Stimulated activated CD4-positive, alpha-beta T cell treated with anti-CD3 and anti-CD28 coated beads, Interleukin-2, amount 100 ng/mL, for 4 hours (primary cell): ENCODE data around the gene GHRH.

ENCODE experiments used
- DNase-seq: peaks from one replicate; pipeline ENCODE4 v3.0.0-alpha.2; 2020; ENCODE audit warnings: low read depth

Gene GHRH, protein sequence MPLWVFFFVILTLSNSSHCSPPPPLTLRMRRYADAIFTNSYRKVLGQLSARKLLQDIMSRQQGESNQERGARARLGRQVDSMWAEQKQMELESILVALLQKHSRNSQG

DNA sequence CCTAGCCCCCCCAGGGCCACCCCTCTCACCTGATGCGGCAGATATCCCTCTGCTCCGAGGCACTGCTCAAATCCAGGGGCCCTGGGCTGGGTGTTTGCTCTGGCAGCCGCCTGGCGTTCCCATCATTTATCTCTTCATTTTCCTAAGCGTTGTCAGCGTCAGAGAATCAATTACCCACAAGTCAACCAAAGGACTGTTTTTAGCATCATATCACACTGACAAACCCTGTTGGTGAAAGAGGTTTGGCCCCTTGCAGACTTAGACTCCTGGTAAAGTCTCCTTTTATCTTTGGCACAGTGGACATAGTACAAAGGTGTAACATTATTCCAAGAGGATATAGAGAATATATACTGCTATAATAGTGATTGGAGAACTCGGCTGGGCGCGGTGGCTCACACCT, at the start of gene GHRH:
Gene GHRH (minus strand): TSS at position 101 of the 400 bp plus-strand sequence. CDS start 4,925 bp downstream, outside the sequence.
- DNase-seq, result no peak

DNA sequence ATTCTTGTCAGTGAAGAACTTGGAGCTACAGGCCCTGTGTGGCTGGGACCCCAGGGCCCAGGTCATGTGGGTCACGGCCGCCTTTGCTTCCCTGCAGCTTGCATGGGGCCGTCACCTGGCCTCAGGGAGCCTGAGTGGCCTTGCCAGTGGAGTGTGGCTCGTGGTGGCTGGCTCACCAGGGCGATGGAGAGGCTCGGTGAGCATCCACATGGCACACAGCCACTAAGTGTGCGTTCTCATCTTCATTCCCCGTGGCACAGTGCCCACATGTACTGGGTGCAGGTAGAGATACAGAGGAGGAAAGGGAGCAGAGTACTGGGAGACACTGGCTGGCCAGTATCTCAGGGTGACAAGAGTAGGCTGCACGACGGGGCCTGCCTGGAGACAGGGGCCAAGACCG, 49.3 kb upstream of the GHRH start:
- no peak for DNase-seq

DNA sequence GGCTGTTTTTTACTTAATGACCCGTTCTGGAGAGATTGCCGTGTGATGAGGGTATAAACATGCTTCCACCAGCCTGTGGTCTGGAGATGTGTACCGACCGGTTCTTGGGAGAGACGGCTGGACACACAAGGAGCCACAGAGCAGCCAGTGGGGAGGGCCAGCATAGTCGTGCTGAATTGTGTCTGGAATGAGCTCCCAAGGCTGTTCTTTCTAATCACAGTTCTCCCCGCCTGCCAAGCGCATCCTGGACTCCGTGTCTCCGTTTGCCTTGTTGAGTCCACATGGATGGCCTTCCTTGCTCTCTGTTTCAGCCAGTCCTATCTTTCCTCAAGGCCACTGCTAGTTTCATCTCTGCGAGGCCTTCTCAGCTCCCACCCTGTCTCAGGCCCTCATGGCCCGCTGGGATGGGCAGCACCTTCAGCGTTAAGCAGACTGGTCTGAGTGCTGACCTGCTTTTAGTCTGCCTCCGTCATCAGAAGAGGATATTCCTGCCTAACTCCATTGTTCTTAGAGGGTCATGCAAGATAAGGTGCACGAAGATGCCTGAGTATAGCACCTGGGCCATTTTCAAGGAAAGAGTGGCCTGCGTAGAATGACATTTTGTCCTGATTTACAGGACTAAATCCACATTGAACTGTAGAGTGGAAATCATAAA, 48.4 kb upstream of the GHRH start:
- no peak for DNase-seq

DNA sequence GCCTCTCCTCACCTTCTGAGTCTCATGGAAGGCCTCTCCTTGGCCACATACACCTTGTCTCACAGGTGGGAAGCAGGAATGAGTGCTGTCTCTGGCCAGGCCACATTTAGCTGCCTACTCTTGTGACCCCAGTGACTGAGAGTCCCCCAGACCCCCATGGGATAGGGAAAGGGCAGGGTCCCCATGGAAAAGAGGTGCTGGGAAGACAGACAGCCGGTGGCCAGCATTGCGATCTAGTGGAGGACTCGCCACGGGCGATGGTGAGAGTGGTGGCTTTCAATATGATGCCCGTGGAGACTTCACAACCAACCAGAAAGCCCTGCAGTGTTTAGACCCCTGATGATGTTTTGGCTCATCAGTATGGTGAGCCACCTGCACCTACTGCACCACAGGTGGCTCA, 47.7 kb upstream of the GHRH start:
- DNase-seq, result no peak

DNA sequence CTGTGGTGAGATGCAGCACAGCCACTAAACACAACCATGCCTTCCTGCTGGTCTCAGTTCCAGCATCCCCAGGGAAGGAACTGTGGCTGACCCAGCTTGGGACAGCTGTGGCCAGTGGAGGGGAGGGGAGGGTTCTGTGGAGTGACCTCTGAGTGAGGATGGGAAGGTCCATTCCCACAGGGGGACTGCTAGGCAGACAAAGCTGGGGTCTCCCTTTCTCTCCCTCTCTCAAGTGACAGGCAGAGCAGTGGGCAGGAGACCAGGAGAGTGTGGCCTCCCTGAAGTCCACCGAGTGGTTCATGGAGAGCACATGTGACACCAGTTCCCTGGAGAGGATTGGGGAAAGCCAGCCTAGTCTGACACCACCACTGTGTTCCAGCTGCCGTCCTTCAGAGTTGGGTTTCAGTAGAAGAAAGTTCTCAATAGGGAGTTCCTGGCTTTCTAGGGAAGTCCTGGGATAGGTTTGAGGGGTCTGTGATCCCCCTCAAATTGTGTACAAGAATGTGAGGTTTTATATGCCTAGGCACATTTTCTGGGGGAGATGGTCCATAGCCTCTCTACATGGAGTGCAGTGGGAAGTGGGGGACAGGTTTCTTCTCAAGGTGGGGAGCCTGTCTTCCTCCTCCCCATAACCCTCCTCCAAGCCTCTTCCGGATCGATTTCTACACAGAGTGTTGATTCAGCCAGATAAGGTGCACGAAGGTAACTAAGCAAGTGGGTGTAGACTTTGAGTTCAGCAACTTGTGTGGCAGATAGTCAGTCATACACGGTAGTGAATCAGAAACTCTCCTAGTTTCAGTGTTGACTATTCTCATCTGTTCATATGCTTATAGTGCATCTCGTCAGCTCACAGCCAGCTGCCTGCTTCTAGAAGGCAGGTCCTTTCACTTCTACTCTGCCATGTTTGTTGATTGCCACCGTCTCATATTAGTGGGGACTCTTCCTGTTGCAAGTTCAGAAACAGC, 46.8 kb upstream of the GHRH start:
- no peak for DNase-seq

DNA sequence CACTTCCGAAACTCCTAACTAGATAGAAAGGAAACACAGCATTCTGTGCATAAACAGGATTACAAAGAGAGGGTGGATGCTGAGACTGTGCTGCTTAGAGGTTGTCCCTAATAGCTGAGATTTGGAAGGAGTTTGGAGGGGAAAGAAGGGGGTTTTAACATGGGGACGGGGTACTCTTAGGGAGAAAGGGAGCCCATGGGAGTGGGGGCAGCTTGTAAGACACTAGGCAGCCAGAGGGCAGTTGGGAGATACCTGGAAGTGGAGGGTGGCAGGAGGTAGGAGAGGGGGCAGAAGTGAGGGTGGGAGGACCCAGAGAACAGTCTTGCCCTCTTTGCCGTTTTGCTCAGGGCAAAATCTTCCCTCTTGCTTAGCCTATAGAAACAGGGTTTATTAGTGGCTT, 44.2 kb upstream of the GHRH start:
- no peak for DNase-seq

DNA sequence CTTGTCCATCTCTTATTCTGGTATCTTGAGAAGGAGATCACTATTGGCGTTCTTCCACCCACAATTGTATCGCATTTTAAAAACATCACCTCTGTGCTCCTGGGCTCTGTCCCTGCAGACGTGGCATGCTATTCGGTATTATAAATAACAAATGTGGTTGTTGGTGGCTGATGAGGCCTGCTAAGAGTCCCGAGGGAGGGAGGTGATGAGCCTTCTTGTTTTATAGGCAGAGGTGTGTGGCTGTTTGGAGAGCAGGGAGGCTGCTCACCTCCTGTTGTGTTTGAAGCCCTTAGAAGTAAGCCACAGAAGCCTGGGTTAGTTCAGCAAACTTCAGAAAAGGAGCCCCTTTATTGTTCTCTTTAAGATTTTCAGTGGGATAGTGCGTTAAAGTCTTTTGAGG, 43.5 kb upstream of the GHRH start:
- DNase-seq, result no peak

DNA sequence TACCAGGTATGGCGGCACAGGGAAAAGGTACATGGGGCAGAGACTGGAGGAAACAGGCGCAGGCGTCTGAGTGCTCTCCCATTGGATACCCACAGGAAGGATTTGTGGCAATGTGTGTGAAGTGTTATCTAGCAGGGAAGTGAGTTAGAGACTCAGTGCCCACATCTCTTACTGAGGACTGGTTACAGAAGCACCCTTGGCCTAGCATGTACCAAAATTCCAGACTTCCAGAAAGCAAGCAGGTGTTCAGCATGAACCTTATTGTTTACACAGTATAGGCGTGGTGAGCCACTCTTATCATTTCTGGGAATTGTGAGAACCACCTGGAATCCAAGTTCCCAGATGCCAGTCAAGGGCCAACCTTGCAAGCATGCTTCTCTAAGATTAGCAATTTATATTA, 42.0 kb upstream of the GHRH start:
- no peak for DNase-seq

DNA sequence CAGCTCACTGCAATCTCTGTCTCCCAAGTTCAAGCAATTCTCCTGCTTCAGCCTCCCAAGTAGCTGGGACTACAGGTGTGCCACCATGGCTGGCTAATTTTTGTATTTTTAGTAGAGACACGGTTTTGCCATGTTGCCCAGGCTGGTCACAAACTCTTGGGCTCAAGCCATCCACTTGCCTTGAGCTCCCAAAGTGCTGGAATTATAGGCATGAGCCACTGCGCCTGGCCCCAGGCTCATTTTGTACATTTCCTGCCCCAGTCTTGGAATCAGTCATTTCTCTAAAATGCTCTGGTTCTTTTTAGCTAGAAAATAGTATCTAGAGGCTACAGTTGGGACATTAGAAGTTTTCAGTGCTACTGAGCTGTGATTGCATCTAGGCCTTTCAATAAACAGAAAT, 41.4 kb upstream of the GHRH start:
- no peak for DNase-seq

DNA sequence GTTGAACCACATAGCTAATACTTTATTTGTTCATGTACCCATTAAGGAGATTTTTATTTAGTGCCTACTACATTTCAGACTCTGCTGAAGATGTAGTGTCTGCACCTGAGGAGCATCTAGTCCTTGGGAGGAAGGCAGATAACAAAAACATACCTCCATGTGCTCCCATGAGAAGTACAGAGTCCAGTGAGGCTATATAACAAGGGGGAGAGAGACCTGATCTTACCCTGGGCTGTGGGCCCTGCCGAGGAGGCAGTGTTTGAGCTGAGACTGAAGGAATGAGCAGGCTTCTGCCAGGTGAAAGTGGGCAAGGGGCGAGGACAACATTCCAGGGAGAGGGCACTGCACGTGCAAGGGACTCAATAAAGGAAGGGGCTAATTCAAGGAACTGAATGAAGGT, 39.9 kb upstream of the GHRH start:
- no peak for DNase-seq

DNA sequence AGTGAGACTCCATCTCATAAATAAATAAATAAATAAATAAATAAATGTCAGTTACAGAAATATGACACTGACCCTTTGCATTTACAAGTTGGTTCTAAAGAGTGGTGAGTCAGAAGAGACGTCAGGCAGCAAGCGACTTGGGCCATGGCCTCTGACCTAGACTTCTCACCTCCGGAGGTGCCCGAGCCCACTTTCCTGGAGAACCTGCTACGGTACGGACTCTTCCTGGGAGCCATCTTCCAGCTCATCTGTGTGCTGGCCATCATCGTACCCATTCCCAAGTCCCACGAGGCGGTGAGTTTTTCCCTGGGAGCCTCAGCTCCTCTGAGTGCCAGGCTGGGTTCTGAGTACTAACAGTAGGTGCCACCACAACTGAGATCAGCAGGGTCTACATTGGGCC, 39.5 kb upstream of the GHRH start:
- no peak for DNase-seq

DNA sequence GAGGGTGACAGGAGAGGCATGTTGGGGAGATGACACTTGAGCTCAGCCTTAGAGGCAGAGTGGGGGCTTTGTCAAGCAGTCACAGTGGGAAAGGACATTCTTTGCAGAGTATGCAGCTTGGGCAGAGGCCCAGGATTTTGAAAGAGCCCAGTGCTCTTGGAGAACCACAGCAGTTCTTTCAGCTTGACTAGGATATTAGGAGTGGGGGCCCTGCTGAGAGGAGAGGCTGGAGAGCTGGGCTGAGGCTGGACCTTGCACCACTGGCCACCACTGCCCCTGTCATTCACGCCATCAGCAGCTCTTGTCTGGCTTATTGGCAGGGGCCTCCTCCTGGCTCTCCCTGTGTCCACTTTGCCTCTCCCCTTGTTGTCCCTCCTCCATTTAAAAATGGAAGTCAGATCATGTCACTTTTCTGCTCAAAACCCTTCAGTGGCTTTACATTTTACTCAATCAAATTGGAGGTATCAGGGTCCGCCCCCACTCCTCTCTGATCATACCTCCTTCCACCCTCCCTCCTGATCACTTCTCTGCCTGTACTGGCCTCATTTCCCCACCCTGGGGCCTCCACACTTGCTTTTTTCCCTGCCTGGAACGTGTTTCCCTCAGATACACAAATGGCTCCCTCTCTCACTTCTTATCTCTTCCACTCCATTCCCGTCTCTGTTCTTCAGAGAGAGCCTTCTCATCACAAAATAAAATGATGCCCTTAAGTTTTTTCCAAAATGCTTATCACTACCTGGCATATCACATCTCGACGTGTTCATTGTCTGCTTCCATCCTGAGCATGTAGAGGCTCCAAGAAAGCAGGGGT, 38.3 kb upstream of the GHRH start:
- DNase-seq, result no peak

DNA sequence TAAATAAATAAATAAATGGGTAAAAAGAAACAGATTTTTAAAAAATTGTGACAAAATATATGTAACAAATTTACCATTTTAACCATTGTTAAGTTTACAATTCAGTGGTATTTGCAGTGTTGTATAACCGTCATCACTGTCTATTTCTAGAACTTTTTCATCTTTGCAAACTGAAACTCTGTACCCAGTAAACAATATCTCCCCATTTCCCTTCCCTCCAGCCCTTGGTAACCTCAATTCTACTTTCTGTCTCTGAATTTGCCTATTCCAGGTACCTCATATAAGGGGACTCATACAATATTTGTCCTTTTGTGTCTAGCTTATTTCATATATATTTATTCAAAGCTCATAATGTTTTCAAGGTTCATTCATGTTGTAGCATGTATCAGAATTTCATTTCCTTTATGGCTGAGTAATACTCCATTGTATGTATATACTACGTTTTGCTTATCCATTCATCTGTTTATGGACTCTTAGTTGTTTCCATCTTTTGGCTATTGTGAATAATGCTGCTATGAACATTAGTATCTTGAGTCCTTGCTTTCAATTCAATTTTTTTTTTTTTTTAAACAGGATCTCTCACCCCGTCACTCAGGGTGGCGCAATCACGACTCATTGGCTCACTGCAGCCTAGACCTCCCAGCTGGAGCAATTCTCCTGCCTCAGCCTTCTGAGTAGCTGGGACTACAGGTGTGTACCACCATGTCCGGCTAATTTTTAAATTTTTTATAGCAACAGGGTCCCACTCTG, 36.8 kb upstream of the GHRH start:
- no peak for DNase-seq

DNA sequence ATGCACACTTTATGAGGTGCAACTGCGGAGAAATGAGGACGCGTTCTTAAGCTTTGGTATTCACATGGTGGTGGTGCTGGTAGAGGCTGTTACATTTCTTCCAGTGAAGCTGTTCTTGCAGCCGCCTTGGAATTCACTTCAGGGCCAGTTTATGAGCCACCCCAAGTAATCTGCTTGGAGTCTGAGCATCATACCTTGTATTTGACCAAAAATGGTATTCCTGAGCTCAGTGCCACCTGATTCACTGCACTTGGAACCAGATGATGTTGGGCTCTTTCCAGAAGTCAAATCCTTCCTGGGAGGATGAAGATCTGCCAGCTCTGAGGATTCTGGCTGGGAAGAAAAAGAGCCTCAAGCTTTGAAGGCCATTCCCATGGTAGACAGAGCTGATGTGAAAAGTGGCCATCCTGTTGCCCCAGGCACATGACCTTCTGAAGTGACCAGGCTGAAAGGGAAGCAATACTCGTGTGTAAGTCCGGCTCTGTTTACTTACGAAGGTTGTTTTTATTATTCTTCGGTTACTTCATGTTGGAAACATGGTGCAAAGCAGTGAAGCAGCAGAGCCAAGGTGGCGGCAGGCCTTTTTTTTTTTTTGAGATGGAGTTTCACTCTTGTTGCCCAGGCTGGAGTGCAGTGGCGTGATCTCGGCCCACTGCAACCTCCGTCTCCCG, 35.6 kb upstream of the GHRH start:
- no peak for DNase-seq

DNA sequence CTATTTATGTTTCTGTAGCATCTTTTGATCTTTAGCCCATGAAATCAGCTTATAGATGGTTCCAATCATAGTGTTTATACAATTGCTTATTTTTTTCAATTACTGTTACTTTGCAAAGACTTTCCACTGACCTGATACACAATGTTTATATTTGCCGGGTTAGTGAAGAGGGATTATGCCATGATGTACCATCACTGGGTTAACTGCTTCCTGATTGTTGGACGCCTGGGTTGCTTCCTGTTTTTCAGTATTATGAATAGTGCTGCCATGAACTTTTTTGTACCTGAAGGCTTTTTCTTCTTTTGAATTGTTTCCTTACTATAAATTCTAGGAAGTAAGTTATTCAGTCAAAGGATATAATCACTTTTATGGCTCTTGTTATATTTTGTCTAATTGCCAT, 34.8 kb upstream of the GHRH start:
- no peak for DNase-seq

DNA sequence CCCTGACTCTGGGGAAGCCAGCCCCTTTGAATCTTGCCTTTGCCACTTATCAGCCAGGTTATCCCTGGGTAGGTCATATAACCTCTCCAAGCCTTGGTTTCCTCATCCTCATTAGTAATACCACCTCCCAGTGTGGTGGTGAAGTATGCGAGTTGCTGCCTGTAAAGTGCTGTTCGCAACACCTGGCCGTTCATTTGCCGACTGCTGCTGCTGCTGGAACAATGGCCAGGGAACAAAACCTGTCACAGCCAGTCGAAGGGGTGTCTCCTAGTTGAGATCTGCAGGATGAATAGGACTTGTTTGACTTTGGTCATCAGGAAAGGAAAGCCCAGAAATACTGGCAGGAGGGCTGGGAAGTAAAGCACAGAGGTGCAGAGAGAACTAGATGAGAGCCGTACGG, 34.0 kb upstream of the GHRH start:
- no peak for DNase-seq

DNA sequence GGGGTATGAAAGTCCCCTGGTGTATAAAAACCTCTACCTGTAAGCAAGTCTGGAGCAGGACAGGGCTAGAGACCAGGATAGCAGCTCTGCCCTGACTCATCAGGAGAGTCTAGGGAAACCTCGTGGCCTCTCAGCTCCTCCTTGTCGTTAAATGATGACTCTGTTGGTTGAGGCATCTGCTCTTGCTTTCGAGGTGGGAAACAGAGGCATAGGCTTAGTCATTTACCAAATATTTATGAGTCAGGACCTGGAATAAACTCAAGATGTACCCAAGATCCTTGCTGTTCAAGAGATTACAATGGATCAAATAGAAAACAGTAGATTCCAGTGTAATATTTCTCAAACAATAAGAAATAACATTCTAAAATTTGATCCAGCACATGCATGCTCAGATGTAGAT, 33.4 kb upstream of the GHRH start:
- DNase-seq, result no peak

DNA sequence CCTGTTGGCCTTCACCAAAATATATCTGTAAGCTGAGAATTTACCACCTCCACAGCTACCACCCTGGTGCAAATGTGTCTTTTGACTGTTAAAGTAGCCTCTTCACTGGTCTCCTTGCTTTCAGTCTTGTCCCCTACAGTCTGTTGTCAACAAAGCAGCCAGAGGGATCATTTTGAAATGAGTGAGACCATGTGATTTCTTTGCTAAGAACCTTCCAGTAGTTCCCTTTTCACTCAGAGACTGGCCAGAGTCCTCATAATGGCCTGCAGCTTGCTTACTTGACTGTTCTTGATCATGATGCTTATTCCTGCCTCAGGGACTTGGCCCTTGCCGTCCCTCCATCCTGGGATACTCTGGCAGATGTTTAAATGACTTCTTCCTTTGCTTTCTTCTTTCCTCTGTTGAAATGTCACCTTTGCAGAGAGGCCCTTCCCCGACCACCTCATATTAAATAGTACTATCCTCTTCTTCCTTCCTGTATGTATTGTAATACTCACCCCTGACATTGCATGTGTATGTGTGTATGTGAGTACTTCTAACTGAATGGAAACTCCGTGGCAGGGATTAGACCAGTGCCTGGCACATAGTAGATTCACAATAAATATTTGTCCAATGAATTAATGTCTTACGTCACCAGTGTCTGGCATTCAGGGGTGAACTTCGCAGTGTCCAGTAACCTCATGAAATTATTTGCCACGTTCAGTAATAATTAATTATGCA, 32.8 kb upstream of the GHRH start:
- no peak for DNase-seq

DNA sequence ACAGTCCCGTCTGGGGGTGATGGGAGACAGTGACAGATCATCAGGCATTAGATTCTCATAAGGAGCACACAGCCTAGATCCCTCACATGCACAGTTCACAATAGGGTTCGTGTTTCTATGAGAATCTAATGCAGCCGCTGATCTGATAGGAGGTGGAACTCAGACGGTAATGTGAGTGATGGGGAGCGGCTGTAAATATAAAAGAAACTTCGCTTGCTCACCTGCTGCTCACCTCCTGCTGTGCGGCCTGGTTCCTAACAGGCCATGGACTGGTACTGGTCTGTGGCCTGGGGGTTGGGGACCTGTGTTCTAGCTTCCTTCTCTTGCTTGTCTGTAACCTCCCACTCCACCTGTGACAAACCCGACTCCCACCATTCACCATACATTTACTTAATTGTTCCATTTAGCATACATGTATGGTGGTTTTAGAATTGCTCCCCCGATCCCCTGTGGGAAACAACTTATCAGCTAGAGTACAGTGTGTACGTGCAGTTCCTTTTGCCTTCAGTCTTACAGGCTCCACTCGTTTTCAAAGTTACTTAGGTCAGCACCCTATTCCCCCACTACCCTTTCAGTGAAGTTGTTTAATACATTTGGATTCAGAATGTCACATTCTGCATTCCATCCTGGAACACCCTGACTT, 31.8 kb upstream of the GHRH start:
- DNase-seq, result no peak

DNA sequence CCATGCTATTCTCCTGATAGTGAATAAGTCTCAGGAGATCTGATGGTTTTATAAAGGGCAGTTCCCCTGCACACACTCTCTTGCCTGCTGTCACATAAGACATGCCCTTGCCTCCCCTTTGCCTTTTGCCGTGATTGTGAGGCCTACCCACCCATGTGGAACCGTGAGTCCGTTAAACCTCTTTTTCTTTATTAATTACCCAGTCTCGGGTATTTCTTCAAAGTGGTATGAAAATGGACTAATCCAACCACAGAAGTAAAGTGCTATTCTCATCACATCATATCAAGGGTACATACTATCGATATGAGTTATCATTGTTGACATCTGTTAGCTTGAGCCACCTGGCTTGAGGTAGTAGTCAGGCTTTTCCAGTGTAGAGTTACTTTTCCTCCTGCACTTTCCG, 30.1 kb upstream of the GHRH start:
- no peak for DNase-seq
